Stimulated activated CD8-positive, alpha-beta memory T cell treated with anti-CD3 and anti-CD28 coated beads, Interleukin-12 subunit alpha, Interleukin-12 subunit beta, amount 100 ng/mL, for 24 hours (primary cell): ENCODE data around the gene HDAC8.

Source experiments
- DNase-seq: peaks from one replicate; pipeline ENCODE4 v3.0.0-alpha.2; 2020; ENCODE audit errors: extremely low read depth

The HDAC8 gene

GRCh38 chrX:72381439-72382201, 191.0 kb downstream of the HDAC8 start:
- no peak for DNase-seq

GRCh38 chrX:72376124-72376523, 196.5 kb downstream of the HDAC8 start:
- DNase-seq, result no peak

GRCh38 chrX:72373136-72373535, 199.5 kb downstream of the HDAC8 start:
- DNase-seq, result no peak

- DNase-seq, result no peak
Measured at GRCh38 chrX:72372735-72373134, 199.9 kb downstream of the HDAC8 start.

GRCh38 chrX:72371405-72371804, 201.2 kb downstream of the HDAC8 start:
- DNase-seq, result no peak

GRCh38 chrX:72368796-72369195, 203.8 kb downstream of the HDAC8 start:
- DNase-seq, result no peak

GRCh38 chrX:72367516-72367915, 205.1 kb downstream of the HDAC8 start:
- no peak for DNase-seq

- DNase-seq, result no peak
Measured at GRCh38 chrX:72366701-72367454, 205.8 kb downstream of the HDAC8 start.

GRCh38 chrX:72366178-72366577, 206.5 kb downstream of the HDAC8 start:
- no peak for DNase-seq

- DNase-seq, result no peak
Measured at GRCh38 chrX:72365126-72365525, 207.5 kb downstream of the HDAC8 start.

GRCh38 chrX:72360326-72360725, 212.3 kb downstream of the HDAC8 start:
- DNase-seq, result no peak

GRCh38 chrX:72358313-72358712, 214.3 kb downstream of the HDAC8 start:
- DNase-seq, result no peak

- DNase-seq, result no peak
Measured at GRCh38 chrX:72352786-72353185, 219.9 kb downstream of the HDAC8 start.

- no peak for DNase-seq
Measured at GRCh38 chrX:72351606-72352334, 220.9 kb downstream of the HDAC8 start.

GRCh38 chrX:72349190-72349589, 223.5 kb downstream of the HDAC8 start:
- DNase-seq, result no peak

- no peak for DNase-seq
Measured at GRCh38 chrX:72348247-72348979, 224.2 kb downstream of the HDAC8 start.

- DNase-seq, result no peak
Measured at GRCh38 chrX:72347366-72347765, 225.3 kb downstream of the HDAC8 start.

- no peak for DNase-seq
Measured at GRCh38 chrX:72346302-72346949, 226.2 kb downstream of the HDAC8 start.

- DNase-seq, result no peak
Measured at GRCh38 chrX:72340626-72341025, 232.0 kb downstream of the HDAC8 start.

GRCh38 chrX:72340041-72340440, 232.6 kb downstream of the HDAC8 start:
- DNase-seq, result no peak

- DNase-seq, result no peak
Measured at GRCh38 chrX:72330131-72330530, 242.5 kb downstream of the HDAC8 start.
